Epithelial cell of proximal tubule (primary cell): ENCODE data around the gene GIGYF2. TPM values are rescaled to one million over a fixed set of nuclear protein-coding genes. Genes with fewer than 3 reads are reported as not detected.

Experiments
- DNase-seq: peaks from one replicate; pipeline ENCODE4 v3.0.0-alpha.2; 2011; ENCODE audit warnings: low read depth
- H3K4me3 ChIP-seq: 2 replicates; pipeline ENCODE4 v1.5.1; 2011; ENCODE audit warnings: low read depth, mild to moderate bottlenecking, low read length
- total RNA-seq: library from RNA; depleted of rRNA; stranded (reverse); fragments of >200 nt; gene quantifications from 2 replicates; pipeline ENCODE4 v1.2.3, GENCODE V29; 2015
- TF ChIP-seq, protein P1 (sequence below): conservative IDR thresholded peaks from 2 replicates; pipeline ENCODE4 v1.5.1; 2012; ENCODE audit warnings: low read depth, mild to moderate bottlenecking, low read length

The GIGYF2 gene, protein sequence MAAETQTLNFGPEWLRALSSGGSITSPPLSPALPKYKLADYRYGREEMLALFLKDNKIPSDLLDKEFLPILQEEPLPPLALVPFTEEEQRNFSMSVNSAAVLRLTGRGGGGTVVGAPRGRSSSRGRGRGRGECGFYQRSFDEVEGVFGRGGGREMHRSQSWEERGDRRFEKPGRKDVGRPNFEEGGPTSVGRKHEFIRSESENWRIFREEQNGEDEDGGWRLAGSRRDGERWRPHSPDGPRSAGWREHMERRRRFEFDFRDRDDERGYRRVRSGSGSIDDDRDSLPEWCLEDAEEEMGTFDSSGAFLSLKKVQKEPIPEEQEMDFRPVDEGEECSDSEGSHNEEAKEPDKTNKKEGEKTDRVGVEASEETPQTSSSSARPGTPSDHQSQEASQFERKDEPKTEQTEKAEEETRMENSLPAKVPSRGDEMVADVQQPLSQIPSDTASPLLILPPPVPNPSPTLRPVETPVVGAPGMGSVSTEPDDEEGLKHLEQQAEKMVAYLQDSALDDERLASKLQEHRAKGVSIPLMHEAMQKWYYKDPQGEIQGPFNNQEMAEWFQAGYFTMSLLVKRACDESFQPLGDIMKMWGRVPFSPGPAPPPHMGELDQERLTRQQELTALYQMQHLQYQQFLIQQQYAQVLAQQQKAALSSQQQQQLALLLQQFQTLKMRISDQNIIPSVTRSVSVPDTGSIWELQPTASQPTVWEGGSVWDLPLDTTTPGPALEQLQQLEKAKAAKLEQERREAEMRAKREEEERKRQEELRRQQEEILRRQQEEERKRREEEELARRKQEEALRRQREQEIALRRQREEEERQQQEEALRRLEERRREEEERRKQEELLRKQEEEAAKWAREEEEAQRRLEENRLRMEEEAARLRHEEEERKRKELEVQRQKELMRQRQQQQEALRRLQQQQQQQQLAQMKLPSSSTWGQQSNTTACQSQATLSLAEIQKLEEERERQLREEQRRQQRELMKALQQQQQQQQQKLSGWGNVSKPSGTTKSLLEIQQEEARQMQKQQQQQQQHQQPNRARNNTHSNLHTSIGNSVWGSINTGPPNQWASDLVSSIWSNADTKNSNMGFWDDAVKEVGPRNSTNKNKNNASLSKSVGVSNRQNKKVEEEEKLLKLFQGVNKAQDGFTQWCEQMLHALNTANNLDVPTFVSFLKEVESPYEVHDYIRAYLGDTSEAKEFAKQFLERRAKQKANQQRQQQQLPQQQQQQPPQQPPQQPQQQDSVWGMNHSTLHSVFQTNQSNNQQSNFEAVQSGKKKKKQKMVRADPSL (N-terminal part only)
- total RNA-seq, result 24.0 and 31.8 TPM in 2 replicates

DNA sequence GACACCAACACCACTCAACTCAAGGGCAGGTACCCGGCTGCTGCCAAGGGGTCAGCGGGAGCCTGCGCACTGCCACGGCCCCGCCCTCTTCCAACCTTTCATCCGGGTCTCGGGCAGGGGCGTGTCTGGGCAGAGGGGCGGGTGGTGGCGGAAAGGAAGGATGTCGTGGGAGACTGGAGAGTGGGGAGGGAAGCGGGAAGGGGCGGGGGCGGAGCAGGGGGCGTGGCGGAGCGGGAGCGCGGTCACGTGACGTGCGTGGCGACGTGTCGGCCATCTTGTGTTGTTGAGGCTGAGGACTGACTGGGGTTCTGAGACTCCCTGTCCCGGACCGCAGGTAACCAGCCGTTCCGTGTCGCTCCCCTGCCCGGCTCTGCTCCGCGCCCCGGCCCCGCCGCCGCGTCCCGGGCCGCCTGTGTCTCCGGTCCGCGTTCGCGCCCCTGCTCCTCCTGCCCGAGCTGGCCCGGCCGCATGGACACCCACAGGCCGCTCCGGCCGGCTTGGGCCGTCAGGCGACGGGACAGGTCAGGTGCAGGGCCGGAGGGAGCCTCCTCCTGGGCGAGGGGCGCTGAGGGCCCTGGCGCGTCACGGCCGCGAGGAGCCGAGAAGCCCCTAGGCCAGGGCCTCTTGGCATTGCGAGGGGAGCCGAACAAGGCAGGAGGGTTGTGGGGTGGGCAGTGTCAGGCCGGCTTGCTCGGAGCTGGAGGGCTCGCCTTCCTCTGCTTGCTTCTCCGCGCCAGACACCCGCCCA, at the start of gene GIGYF2:
Gene GIGYF2, plus strand, starts transcription at position 273 of the 748 bp plus-strand sequence. CDS start 37,867 bp downstream, outside the sequence.
- TF ChIP-seq, protein P1, sequence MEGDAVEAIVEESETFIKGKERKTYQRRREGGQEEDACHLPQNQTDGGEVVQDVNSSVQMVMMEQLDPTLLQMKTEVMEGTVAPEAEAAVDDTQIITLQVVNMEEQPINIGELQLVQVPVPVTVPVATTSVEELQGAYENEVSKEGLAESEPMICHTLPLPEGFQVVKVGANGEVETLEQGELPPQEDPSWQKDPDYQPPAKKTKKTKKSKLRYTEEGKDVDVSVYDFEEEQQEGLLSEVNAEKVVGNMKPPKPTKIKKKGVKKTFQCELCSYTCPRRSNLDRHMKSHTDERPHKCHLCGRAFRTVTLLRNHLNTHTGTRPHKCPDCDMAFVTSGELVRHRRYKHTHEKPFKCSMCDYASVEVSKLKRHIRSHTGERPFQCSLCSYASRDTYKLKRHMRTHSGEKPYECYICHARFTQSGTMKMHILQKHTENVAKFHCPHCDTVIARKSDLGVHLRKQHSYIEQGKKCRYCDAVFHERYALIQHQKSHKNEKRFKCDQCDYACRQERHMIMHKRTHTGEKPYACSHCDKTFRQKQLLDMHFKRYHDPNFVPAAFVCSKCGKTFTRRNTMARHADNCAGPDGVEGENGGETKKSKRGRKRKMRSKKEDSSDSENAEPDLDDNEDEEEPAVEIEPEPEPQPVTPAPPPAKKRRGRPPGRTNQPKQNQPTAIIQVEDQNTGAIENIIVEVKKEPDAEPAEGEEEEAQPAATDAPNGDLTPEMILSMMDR, result no peak
- H3K4me3 ChIP-seq, result peak within 1 kb of the TSS; percentile 70

DNA sequence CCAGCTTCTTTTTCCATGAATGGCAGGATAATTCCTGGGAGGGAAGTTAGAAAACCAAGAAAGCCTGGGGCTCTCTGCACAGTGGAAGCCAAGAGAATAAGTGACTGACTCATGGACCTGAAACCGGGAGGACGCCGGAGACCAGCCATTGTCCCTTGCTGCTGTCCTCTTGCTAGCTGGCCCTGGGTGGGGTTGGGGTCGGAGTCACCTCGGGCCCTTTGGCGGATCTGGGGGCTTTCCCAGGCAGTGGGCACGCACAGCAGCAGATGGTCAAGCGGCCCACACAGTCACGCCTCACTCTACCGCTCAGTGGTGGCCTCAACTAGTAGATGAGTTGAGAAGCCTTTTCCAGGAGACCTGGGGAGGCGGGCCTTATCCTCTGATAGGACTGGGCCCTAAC, 48.1 kb upstream of the GIGYF2 start:
- DNase-seq, result no peak
- TF ChIP-seq, protein P1, result no peak
- H3K4me3 ChIP-seq, result no peak overlapping the region

More for the DNA sequence above, at the start of gene GIGYF2:
- DNase-seq, result peak; percentile 50

DNA sequence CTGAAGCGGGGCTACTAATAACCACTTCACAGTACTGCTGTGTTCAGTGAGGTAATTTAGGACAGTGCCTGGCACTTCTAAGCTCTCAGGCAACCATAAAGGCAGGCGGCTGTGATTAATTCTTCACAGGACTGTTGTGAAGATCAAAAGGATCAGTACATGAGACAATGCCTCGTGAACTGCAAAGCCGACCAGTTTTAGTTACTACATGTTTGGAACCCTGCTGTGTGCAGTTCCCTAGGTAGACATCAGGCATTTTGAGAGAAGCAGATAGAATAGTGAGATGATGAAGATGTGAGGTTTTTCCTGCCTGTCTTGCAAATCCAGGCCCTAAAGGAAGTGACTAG, 44.7 kb upstream of the GIGYF2 start:
- no peak for DNase-seq

DNA sequence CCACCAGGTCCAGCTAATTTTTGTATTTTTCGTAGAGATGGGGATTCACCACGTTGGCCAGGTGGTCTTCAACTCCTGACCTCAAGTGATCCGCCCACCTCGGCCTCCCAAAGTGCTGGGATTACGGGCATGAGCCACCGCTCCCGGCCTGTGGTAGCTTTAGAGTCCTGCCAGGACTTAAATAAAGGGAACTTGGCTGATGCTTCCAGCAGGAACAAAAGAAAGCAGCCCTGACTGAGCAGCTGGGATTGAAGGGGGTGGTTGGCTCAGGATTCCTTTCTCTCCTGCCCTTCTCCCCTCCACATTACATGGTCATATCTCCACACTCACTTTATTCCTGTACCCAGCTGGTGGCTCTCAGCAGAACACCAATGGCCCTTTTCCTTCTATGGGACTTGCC, 43.7 kb upstream of the GIGYF2 start:
- H3K4me3 ChIP-seq, result no peak overlapping the region
- TF ChIP-seq, protein P1, result no peak
- DNase-seq, result no peak

More for the DNA sequence above, 44.7 kb upstream of the GIGYF2 start:
- TF ChIP-seq, protein P1, result no peak
- H3K4me3 ChIP-seq, result no peak overlapping the region

DNA sequence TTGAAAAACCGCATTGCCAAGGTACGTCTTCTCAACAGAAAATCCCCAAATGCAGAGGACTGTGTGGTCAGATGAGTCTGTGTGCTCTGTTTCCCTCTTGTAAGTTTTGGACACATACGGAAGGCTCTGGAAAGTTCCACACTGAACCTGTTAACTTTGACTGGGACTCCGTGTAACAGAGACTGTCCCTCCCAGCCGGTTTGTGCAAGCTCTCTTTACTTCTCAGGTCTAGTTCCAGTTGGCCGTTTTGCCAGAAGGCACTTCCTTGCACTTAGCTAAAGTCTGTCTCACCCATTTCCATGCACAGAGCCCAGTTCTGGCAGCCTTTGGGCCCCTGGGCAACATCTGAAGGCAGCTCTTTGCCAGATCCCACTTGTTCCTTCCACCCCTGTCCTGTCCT, 41.7 kb upstream of the GIGYF2 start:
- TF ChIP-seq, protein P1, result no peak
- no peak for DNase-seq
- no peak overlapping the region for H3K4me3 ChIP-seq

DNA sequence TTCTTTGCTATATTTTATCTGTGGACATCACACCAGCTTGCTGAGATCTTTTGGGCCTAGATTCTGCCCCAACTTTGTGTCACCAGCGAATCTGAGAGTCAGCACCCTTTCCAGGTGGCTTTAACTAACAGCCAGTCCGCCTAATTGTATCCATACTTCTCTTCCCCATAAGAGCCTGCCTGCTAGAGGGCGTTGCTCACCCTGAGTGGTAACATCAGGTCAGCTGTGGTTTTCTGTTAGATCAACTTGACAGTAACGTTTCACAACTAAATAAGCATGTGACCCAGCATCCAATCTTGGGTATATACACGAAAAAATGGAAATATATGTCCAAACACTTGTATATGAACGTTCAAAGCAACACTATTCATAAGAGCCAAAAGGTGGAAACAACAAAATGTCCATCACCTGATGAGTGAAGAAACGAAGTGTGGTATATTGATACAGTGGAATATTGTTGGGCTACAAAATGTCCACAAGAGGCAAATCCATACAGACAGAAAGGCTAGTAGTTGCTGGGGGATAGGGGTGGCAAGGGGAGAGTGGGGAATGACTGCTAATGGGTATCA, 38.8 kb upstream of the GIGYF2 start:
- no peak overlapping the region for H3K4me3 ChIP-seq
- TF ChIP-seq, protein P1, result peak; percentile 38
- DNase-seq, result no peak
